Natural killer cell treated with Interleukin-12 subunit alpha and Interleukin-12 subunit beta and Interleukin-15 and Interleukin-18, amount 100 ng/mL, for 72 hours (primary cell): ENCODE data around the gene SNIP1. TPM values are rescaled to one million over a fixed set of nuclear protein-coding genes. Genes with fewer than 3 reads are reported as not detected.
"Not testable (repeated sequence)": the region's sequence is repeated elsewhere in the genome, so short reads cannot be mapped to it uniquely, and the experiment has no call there.

Source experiments
- ATAC-seq, 2 donors: fragments of 150-1000 bp; cut with Tn5 transposase in 1 of 2; sonication (Bioruptor Pico), chemical (Tn5 transposase) in 1 of 2; 2 replicates each; pipeline ENCODE4 v1.10.0; 2021
- DNase-seq: peaks from one replicate; pipeline ENCODE4 v3.0.0; 2022; ENCODE audit warnings: low spot score
- H3K27ac Mint-ChIP-seq, 2 donors: 1 replicate in 1 of 2; 2 replicates in 1 of 2; pipeline ENCODE4 v1.8.0; 2022; ENCODE audit warnings: mixed read lengths in 2 of 2, mild to moderate bottlenecking in 1 of 2, moderate library complexity in 1 of 2
- H3K27me3 Mint-ChIP-seq, 2 donors: 1 replicate in 1 of 2; 2 replicates in 1 of 2; pipeline ENCODE4 v1.8.0; 2022; ENCODE audit warnings: mixed read lengths in 2 of 2
- H3K36me3 Mint-ChIP-seq: one replicate; pipeline ENCODE4 v1.8.0; 2022; ENCODE audit warnings: mixed read lengths
- H3K4me1 Mint-ChIP-seq, 2 donors: 1 replicate in 1 of 2; 2 replicates in 1 of 2; pipeline ENCODE4 v1.8.0; 2022; ENCODE audit warnings: low read depth in 2 of 2, mixed read lengths in 2 of 2, mild to moderate bottlenecking in 1 of 2
- H3K4me3 Mint-ChIP-seq: one replicate; pipeline ENCODE4 v1.8.0; 2022; ENCODE audit warnings: mixed read lengths
- H3K9me3 Mint-ChIP-seq: 2 replicates; pipeline ENCODE4 v1.8.0; 2022; ENCODE audit warnings: mixed read lengths
- total RNA-seq, 2 donors: library from RNA; stranded (reverse); gene quantifications; one replicate each; pipeline ENCODE4 v1.2.3, GENCODE V29; 2022

SNIP1 gene, protein sequence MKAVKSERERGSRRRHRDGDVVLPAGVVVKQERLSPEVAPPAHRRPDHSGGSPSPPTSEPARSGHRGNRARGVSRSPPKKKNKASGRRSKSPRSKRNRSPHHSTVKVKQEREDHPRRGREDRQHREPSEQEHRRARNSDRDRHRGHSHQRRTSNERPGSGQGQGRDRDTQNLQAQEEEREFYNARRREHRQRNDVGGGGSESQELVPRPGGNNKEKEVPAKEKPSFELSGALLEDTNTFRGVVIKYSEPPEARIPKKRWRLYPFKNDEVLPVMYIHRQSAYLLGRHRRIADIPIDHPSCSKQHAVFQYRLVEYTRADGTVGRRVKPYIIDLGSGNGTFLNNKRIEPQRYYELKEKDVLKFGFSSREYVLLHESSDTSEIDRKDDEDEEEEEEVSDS
- total RNA-seq = 10 to 100 TPM; 31.4 to 35.8 TPM

GRCh38 chr1:37553927-37554808 is at the start of gene SNIP1:
Gene SNIP1, minus strand, starts transcription at chr1:37554293. Its CDS starts 64 bp downstream, at chr1:37554229.
- ATAC-seq = peak; percentile 97 to 99
- Mint-ChIP-seq H3K4me3 (peak within 1 kb of the TSS; percentile 98), H3K27ac (peak within 1 kb of the TSS; percentile 93 to 98), H3K36me3 (peaks cover 19% of the 10 kb centered on the region), H3K4me1 (peaks cover 26 to 39% of the 10 kb centered on the region in 2 donors), H3K27me3 (peaks cover 0 to 7% of the 10 kb centered on the region in 2 donors), H3K9me3 (no peaks in the 10 kb centered on the region)
- peak; percentile 90 for DNase-seq

DNA sequence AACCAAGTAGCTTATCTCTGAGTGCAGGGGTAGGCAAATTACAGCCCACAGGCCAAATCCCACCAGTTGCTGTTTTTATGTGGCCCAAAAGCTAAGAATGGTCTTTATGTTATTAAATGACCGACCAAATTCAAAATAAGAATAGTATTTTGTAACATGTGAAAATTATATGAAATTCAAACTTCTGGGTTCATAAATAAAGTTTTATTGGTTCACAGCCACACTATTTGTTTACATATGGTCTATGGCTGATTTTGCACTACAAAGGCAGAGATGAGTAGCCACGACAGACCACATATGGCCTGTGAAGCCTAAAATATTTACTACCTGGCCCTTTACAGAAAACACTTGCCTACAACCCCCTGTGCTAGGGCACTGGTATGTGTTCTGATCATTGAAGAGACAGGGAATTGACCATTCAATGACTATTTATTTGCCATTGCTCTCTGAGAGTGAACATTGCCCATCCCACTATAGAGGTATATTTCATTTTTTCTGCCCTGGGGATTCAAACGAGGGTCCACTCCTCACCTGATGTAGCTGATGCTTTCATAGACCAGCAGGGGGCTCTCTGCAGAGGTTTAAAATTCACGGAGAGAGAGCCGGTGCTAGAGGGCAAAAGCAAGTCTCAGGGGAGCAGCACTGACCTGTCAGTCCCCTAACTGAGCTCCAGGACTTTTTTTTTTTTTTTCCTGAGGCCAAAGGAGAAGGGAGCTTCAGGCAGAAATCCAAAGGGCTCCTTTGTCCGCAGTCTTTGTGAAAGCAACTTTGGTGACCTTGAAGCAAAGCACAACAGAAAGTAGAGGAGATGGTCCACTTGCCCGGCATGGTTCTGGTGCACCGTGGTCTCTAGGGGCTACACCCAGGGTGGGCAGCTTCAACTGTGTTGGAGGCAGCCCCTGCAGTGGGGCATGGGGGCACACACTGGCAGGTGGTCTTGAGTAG is 48.9 kb upstream of the SNIP1 start:
- Mint-ChIP-seq H3K4me1 (peaks cover 0 to 4% of the 10 kb centered on the region in 2 donors), H3K9me3 (no peaks in the 10 kb centered on the region), H3K36me3 (no peaks in the 10 kb centered on the region), H3K27ac (no peak overlapping the region), H3K27me3 (peaks cover 6 to 11% of the 10 kb centered on the region in 2 donors), H3K4me3 (no peak overlapping the region)
- DNase-seq (no peak), ATAC-seq (peak in 1 of 2 donors; percentile 50)

GRCh38 chr1:37601441-37601840 is 47.3 kb upstream of the SNIP1 start:
- no peaks in the 10 kb centered on the region for H3K9me3 Mint-ChIP-seq
- no peak overlapping the region for H3K4me3 Mint-ChIP-seq
- H3K4me1 Mint-ChIP-seq = peaks cover under 1 to 6% of the 10 kb centered on the region in 2 donors
- DNase-seq = no peak
- H3K36me3 Mint-ChIP-seq = no peaks in the 10 kb centered on the region
- H3K27ac Mint-ChIP-seq = no peak overlapping the region
- ATAC-seq = no peak
- peaks cover 6 to 11% of the 10 kb centered on the region in 2 donors for H3K27me3 Mint-ChIP-seq

GRCh38 chr1:37599940-37600339 is 45.8 kb upstream of the SNIP1 start:
- Mint-ChIP-seq H3K4me3 (no peak overlapping the region), H3K27ac (no peak overlapping the region), H3K9me3 (no peaks in the 10 kb centered on the region), H3K4me1 (peaks cover 14 to 21% of the 10 kb centered on the region in 2 donors), H3K36me3 (peaks cover 5% of the 10 kb centered on the region), H3K27me3 (peaks cover 6 to 11% of the 10 kb centered on the region in 2 donors)
- no peak for ATAC-seq
- DNase-seq = no peak

- Mint-ChIP-seq H3K4me1 (peaks cover 21 to 28% of the 10 kb centered on the region in 2 donors), H3K9me3 (no peaks in the 10 kb centered on the region), H3K36me3 (peaks cover 10% of the 10 kb centered on the region), H3K27ac (peak overlapping the region; percentile 92 to 98), H3K27me3 (no peaks in the 10 kb centered on the region), H3K4me3 (peak overlapping the region; percentile 100)
- DNase-seq (no peak), ATAC-seq (no peak)
Observed at GRCh38 chr1:37596182-37596667, 42.1 kb upstream of the SNIP1 start.

DNA sequence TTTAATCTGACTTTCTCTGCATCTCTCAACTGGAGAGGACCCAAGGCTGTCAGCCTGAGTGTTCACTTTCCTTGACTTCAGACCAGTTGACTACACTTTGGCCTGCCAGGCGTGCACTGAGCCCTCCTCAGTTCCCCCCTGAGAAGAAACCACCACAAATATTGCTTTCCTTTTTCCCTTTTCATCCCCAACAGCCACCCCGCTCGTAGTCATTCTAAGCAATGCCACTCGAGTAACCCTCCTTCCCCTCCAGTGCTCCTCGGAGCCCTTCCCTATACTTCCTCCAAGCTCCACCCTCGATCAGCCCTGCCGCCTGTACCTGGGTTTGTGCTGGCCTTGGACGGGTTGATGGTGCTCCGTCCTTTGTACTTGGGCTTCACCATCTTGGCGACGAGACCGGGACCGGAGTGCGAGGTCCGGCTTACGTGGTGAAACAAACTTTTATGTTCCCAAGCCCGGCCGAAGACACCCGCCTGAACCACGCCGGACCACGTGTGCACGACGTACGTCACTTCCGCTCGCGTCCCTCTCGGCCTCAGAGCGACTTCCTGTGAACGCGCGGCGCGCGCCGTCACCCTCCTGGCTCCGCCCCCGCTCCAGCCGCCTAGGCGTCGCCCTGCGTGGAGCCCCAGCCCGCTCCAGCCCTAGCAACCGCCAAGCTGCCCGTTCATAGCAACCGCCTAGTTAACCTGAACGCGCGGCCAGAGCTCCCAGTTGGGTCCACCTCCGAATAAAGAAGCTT is 41.5 kb upstream of the SNIP1 start, which contains the start of gene GNL2:
Gene GNL2 (minus strand): TSS at position 498 of the 742 bp plus-strand sequence. CDS start 115 bp downstream, at position 383.
- Mint-ChIP-seq H3K4me1 (peaks cover 21 to 28% of the 10 kb centered on the region in 2 donors), H3K9me3 (no peaks in the 10 kb centered on the region), H3K27ac (peak within 1 kb of the TSS; percentile 92 to 98), H3K4me3 (peak within 1 kb of the TSS; percentile 100), H3K27me3 (no peaks in the 10 kb centered on the region), H3K36me3 (peaks cover 16% of the 10 kb centered on the region)
- DNase-seq (peak; percentile 97), ATAC-seq (peak; percentile 100)

DNA sequence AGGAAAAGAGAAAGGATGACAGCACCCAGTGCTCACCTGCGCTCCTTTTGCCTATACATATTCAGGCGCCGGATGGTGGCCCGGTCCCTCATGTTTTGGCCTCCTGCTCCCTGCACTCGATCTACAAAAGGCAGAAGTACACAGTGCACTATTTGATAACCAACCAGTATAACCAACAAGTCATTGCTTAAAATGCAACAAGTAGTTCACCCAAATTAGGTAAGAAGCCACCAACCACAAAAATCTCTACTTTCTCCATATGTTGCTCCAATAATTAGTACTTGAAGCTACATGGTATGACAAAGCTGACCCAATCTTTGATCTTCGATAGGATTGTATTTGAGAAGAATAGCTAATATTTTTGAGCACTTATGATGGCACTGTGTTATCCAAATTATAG is 39.6 kb upstream of the SNIP1 start:
- no peaks in the 10 kb centered on the region for H3K9me3 Mint-ChIP-seq
- peaks cover 17% of the 10 kb centered on the region for H3K36me3 Mint-ChIP-seq
- H3K27ac Mint-ChIP-seq = no peak overlapping the region

DNA sequence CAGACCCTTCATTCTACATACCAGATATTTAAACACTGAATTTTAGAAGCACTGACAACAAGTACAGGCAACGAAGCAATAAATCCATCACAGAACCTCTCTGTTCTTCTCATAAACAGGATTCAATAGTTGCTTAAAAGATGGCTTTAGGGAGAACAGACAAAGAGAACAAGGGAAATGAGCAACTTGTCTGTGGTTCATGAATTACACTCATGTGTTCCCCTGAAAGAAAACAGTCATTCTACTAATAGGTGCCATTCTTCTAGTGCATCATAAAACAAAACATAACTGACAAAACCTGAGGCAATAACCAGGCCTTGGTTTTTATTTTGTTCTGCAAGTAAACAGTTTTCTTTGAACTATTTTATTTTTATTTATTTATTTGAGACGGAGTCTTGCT is 34.8 kb upstream of the SNIP1 start:
- Mint-ChIP-seq H3K4me3 (no peak overlapping the region), H3K9me3 (no peaks in the 10 kb centered on the region), H3K27ac (no peak overlapping the region), H3K4me1 (peaks cover 8 to 9% of the 10 kb centered on the region in 2 donors), H3K27me3 (no peaks in the 10 kb centered on the region), H3K36me3 (peaks cover 31% of the 10 kb centered on the region)
- DNase-seq (no peak), ATAC-seq (no peak)

More for the DNA sequence above, 39.6 kb upstream of the SNIP1 start:
- no peaks in the 10 kb centered on the region for H3K27me3 Mint-ChIP-seq
- no peak overlapping the region for H3K4me3 Mint-ChIP-seq
- ATAC-seq = no peak
- no peak for DNase-seq
- peaks cover 21 to 31% of the 10 kb centered on the region in 2 donors for H3K4me1 Mint-ChIP-seq

- not testable (repeated sequence) for H3K4me1 Mint-ChIP-seq, DNase-seq, H3K4me3 Mint-ChIP-seq, H3K27ac Mint-ChIP-seq, ATAC-seq, H3K27me3 Mint-ChIP-seq, H3K9me3 Mint-ChIP-seq
- H3K36me3 Mint-ChIP-seq = peaks cover 36% of the 10 kb centered on the region
Observed at GRCh38 chr1:37584544-37584943, 30.5 kb upstream of the SNIP1 start.

- DNase-seq (no peak), ATAC-seq (peak in 1 of 2 donors; percentile 32)
- H3K4me1 Mint-ChIP-seq = peaks cover 24 to 53% of the 10 kb centered on the region in 2 donors
- H3K36me3 Mint-ChIP-seq = peaks cover 61% of the 10 kb centered on the region
- no peaks in the 10 kb centered on the region for H3K9me3 Mint-ChIP-seq
- peak overlapping the region; percentile 13 to 70 for H3K27ac Mint-ChIP-seq
- H3K4me3 Mint-ChIP-seq = peak overlapping the region; percentile 66
- no peaks in the 10 kb centered on the region for H3K27me3 Mint-ChIP-seq
Observed at GRCh38 chr1:37575692-37576091, 21.6 kb upstream of the SNIP1 start.

GRCh38 chr1:37574834-37575480 is 20.9 kb upstream of the SNIP1 start:
- ATAC-seq (peak in 1 of 2 donors; percentile 62), DNase-seq (no peak)
- no peaks in the 10 kb centered on the region for H3K9me3 Mint-ChIP-seq
- no peaks in the 10 kb centered on the region for H3K27me3 Mint-ChIP-seq
- H3K27ac Mint-ChIP-seq = peak overlapping the region; percentile 13 to 70
- peaks cover 60% of the 10 kb centered on the region for H3K36me3 Mint-ChIP-seq
- peaks cover 24 to 55% of the 10 kb centered on the region in 2 donors for H3K4me1 Mint-ChIP-seq
- H3K4me3 Mint-ChIP-seq = peak overlapping the region; percentile 66
